ENCODE measurements around the gene SUPT3H. TPM values are rescaled to one million over a fixed set of nuclear protein-coding genes. Genes with fewer than 3 reads are reported as not detected.

Gene SUPT3H
- total RNA-seq, 1 donor from 2014 or later: 63.6 TPM

DNA sequence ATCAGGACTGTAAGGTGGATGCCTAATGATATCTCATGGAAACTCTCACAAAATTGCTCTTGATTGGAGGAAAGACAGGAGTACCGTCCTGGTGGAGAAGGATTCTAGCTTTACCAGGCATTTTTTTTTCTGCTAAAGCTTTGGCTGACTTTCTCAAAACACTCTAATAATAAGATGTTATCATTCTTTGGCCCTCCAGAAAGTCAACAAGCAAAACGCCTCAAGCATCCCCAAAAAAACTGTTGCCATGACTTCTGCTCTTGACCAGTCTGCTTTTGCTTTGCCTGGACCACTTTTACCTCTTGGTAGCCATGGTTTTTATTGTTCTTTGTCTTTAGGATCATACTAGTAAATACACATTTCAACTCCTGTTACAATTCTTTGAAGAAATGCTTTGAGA is 105.1 kb downstream of the SUPT3H start:
- no peak for FAIRE-seq

DNA sequence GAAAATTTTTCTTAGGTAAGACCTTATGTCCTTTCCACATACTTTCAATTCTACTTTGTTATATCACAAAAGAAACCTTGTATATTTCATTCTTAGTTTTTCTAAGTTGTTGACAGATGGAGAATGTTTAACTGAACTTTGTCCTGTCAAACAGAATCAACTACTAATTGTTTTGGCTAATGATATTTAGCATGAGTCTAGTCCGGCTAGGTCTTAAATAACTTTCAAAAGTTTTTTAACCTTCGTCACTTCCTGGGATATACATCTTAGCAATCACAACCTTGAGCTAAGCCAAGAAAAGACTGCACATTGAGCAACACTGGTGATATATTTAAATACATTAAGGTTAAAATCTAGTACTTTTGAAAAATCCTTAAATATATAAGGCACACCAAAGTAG is 112.5 kb downstream of the SUPT3H start:
- FAIRE-seq: no peak
- DNase-seq (ENCODE audit: low spot score in 2 of 2): no peak

More for the DNA sequence above, 105.1 kb downstream of the SUPT3H start:
- no peak for DNase-seq (ENCODE audit: low spot score in 2 of 2)

DNA sequence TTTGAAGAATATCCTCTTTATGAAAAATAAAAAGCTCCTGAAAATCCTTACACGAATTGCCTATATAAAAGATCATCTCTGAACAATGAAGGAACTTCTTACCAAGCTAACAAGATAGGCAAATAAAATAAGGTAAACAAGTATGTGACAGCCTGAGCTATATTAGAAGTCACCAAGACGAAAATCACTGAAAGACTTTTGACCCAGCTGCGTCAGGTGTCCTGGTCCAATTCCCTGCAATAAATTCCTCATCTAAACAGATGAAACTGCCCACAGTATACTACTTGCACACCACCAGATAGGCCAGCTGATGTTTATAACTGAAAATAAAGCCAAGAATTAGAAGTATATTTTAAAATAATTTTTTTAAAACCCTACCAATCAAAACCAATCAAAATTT is 117.0 kb downstream of the SUPT3H start:
- no peak for DNase-seq (ENCODE audit: low spot score in 2 of 2)

DNA sequence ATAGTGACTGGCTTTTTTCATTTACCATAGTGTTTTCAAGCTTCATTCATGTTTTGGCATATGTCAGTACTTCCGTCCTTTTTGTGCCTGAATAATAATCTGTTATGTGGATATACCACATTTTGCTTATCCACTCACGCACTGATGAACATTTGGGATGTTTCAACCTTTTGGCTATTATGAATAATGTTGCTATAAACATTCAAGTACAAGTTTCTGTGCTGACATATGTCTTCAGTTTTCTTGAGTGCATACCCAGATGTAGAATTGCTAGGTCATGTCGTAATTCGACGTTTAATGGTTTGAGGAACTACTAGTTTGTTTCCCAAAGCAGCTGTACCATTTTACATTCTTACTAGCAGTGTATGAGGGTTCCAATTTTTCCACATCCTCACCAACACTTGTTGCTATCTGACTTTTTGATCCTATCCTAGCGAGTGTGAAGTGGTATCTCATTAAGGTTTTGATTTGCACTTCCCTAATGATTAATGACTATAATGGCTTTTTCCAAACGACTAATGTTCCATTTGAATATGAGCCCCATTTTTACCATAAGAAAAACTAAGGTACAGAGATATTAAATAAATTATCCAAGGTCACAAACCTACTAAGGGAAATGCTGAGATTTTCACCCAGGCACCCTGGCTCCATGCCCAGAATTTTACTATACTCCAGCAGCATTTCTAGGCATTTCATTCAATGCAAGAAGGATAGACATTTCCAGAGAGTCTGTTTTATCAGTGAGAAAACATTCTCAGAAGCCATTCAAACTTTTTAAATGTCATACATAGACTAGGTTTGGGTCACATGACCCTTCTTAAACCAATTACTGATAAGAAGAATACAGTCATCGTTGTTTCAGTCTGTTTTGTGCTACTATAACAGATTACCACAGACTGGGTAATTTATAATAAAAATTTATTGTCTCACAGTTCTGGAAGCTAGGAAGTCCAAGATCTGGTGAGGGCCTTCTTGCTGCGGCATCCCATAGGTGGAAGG is 120.7 kb downstream of the SUPT3H start:
- DNase-seq (ENCODE audit: low spot score in 2 of 2): no peak
- no peak for FAIRE-seq

More for the DNA sequence above, 117.0 kb downstream of the SUPT3H start:
- FAIRE-seq: no peak

DNA sequence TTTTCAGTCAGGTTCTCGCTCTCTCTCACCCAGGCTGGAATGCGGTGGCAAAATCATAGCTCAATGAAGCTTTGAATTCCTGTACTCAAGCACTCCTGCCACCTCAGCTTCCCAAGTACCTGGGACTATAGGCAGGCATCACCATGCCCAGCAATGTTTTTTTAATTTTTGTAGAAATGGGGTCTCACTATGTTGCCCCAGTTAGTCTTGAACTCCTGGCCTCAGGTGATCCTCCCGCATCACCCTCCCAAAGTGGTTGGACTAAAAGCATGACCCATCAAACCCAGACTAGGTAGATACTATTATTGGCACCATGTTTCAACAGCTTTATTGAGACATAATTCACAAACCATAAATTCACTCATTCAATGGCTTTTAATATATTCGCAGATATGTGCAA is 122.3 kb downstream of the SUPT3H start:
- no peak for FAIRE-seq
- no peak for DNase-seq (ENCODE audit: low spot score in 2 of 2)

DNA sequence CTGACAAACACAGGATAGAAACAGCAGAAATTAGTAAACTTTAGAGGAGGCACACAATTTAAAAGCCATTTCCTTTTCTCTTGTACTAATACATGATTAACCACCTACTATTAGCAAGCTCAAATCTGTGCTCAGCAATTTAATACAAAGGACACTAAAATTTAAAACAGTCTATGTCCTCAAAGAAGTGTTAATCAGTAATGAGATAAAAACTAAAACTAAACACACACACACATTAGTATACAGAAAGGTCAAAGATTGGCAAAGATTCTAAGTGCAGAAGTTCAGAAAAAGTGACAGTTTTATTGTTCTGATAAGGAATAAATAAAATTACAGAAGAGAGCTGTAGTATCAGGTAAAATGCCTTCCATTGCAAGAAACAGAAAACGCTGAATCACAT is 123.5 kb downstream of the SUPT3H start:
- DNase-seq (ENCODE audit: low spot score in 2 of 2) (no peak), FAIRE-seq (no peak)

DNA sequence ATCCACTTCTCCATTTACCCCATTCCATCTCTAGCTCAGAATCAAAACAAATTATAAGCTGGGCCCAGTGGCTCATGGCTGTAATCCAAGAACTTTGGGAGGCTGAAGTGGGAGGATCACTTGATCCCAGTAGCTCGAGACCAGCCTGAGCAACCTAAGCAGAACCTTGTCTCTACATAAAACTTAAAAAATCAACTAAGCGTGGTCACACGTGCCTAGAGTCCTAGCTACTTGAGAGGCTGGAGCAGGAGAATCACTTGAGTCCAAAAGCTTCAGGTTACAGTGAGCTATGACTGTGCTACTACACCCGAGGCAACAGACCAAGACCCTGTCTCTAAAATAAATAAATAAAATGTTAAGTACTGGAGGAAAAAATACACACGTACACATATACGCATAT is 124.3 kb downstream of the SUPT3H start:
- DNase-seq (ENCODE audit: low spot score in 2 of 2): no peak
- no peak for FAIRE-seq

DNA sequence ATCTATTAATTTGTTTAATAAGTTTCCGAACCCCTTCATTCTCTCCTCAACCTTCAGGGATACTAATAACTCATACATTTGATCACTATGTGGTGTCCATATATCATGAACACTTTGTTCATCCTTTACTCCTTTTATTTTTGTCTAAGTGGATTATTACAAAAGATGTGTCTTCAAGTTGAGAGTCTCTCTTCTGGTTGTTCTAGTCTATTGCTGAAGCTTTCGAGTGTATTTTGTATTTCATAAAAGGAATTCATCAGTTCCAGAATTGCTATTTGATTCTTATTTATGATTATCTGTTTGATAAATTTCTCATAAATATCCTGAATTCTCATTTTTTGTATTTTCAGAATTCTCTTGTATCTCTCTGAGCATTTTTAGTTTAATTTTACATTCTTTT is 146.1 kb downstream of the SUPT3H start:
- FAIRE-seq (no peak), DNase-seq (ENCODE audit: low spot score in 2 of 2) (no peak)

DNA sequence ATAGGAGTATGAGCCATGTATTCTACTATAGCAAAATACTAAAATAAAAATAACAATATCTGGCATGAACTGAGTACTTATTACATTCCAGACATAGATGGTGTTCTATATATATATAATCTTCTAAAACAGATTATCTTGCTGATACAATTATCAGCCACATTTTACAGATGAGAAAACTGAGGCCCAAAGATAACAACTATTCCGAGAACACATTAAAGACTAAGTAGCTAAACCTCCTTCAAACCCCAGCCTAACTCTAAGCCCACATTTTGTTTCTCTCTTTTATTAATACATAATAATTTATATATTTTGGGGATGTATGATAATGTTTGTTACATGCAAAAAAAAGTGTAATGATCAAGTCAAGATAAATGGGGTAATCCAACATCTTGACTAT is 148.3 kb downstream of the SUPT3H start:
- FAIRE-seq (no peak), DNase-seq (ENCODE audit: low spot score in 2 of 2) (no peak)

DNA sequence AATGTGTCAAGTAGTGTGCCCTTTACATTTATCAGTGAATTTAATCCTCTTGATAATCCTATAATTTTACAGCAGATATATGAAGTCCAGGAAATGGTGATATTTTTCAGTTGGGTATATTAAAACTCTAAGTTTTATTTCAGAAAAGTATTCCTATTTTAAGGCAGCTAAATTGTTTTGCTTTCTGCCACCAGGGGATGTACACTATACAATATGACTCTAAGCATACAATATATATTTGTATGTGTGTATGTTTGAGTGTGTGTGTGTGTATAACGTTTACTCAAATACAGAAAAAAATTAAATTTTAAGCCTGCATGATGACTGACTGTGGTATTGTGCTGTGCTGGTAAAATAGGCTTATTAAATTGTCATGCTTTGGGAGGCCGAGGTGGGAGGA is 151.7 kb downstream of the SUPT3H start:
- FAIRE-seq (no peak), DNase-seq (ENCODE audit: low spot score in 2 of 2) (no peak)

DNA sequence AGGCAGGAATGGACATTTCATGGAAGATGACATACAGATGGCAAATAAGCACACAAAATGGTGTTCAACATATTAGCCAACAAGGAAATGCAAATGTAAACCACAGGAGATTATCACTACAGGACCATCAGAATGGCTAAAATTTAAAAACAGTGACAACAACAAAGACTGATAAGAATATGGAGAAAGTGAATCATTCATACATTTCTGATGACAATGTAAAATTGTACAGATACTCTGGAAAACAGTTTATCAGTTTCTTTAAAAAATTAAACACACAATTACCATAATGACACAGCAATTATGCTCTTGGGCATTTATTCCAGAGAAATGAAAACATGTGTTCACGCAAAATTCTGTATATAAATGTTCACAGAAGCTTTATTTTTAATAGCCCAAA is 155.4 kb downstream of the SUPT3H start:
- FAIRE-seq (no peak), DNase-seq (ENCODE audit: low spot score in 2 of 2) (no peak)

DNA sequence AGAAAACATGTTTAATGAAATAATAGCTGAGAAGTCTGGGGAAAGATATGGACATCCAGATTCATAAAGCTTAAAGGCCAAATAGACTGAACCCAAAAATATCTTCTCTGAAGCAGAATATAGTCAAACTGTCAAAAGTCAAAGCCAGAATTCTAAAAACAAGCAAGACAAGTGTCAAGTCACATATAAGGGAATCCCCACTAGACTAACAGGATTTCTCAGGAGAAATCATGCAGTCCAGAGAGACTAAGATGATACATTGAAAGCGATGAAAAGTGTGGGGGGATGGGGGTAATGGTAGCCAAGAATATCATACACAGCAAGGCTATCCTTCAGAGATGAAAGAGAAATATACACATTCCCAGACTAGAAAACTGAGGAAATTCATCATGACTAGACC is 162.0 kb downstream of the SUPT3H start:
- no peak for DNase-seq (ENCODE audit: low spot score in 2 of 2)
- FAIRE-seq: no peak

DNA sequence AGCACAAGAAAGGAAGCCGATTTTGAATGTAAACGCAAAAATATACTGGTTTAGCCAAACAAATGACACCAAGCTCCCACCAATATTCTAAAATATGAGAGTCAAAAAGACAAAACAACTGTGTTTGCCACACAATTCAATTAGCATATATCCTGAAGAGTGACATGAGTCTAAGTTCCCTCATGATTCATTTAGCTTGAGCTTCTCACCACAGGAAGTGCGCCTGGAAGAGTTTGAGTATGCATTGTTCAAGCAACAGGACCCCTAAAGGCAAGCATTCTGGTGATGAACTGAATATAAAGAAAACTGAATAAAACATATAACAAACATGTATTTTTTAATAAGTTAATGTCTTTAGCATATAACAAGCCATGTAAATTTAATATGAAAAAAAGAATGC is 164.8 kb downstream of the SUPT3H start:
- DNase-seq (ENCODE audit: low spot score in 2 of 2) (no peak), FAIRE-seq (no peak)

DNA sequence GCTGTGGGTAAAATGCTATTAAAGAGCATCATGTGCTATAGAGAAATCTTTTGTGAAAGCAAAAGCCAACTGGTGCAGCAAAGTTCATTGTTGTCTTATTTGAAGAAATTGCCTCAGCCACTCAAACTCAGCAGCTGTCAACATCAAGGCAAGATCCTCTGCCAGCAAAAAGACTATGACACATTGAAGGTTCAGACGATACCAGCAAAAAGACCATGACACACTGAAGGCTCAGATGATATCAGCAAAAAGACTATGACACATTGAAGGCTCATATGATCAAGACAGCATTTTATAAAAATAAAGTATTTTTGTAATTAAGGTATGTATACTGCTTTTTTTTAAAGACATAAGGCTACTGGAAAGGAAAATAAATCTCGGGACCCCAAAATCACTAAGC is 168.0 kb downstream of the SUPT3H start:
- FAIRE-seq (no peak), DNase-seq (ENCODE audit: low spot score in 2 of 2) (no peak)

DNA sequence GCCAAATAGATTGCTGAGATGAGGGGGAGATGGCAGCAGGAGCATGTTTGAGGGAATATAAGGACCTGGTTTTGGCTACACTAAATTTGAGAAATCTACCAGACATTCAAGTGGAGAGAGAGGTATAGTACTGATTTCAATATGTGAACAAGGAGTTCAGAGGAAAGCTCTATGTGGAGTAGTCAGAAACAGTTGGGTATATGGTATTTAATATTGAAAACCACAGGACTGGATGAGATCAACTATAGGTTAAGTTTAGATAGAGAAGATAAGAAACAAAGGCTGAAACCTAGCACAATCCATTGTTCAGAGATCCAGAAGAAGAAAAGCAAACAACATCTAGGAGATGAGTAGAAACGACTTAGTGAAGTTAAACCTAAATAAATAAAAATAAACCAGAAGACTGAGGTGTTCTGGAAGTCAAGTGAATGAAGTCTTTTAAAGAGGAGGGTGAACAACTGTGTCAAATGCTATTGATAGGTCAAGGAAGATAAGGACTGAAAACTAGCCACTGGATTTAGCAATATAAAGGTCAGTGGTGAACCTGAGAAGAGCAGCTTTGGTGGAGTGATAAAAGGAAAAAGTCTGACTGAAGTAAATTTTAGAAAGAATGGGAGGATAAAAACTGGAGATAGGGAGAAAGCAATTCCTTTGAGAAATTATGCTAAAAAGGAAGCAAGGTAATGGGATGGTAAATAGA is 170.8 kb downstream of the SUPT3H start:
- FAIRE-seq (no peak), DNase-seq (ENCODE audit: low spot score in 2 of 2) (no peak)

DNA sequence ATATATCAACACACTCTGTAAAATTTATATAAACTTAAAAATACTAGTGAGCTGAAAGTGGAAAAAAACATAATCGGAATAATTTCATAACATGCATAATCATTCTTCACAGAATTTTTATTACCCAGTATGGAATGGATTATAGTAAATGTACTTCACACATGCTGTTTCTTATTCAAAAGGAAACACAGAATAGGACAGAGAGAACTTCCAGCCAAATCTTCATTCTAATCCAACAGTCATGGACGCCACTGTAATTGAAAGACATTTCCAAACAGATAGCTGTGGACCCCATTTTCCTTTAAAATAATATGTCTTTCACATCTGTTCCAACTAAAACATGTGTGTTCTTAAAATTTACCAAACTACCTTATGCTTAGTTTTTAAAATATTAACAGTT is 176.2 kb downstream of the SUPT3H start:
- DNase-seq (ENCODE audit: low spot score in 2 of 2) (no peak), FAIRE-seq (peak; percentile 10)

DNA sequence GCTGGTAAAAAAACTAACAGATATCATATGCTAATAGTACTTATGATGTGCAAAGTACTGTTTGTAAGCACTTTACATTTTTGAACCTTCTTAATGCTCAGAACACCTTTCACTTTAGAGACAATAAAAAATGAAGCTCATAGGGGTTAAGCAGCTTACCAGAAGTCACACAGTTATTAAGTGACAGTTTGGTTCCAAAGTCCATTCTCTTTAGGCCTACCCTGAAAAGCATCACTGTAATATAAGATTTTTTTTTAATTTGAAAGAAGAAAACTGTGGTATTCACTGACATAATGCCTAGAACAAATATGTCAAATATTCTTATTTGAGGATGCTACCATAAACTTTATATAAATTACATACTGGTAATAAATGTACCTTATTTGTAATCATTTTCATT is 177.2 kb downstream of the SUPT3H start:
- DNase-seq (ENCODE audit: low spot score in 2 of 2) (no peak), FAIRE-seq (no peak)

DNA sequence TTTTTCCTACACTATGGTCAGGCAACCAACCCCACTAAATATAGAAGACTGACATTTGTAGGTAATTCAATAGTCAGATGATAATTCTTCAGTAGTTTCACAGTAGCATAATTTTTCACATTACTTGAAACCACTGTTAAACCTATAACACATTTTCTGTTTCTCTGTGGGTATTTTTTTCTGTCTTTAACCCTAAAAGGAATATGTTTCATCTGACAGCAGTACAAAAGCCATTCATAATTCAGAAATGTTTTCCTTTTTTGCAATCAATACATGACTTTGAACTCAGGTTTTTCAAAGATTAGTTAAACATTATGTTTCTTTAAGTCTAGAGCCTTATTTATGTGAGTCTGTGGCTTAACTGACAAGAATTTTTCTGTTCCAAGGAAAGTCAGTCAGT is 178.2 kb downstream of the SUPT3H start:
- FAIRE-seq: no peak
- DNase-seq (ENCODE audit: low spot score in 2 of 2): no peak

DNA sequence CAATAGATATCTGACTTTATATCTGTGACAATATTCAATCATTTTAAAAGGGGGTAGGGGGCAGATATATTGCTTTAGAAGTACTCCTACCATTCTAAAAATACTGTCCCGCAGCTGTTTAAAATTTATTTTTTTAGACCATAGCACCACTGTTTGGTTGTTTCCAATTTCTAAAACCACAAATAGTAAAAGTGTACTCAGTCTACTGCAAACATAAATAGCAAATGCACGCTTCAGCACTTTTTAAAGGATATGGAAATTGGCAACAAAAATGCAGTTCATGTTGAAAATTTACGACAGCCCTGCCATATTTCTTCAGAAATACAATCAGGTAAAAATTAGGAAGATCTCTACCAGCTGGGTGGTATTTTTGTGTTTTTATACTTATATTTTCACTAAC is 181.6 kb downstream of the SUPT3H start:
- FAIRE-seq: no peak
- no peak for DNase-seq (ENCODE audit: low spot score in 2 of 2)

DNA sequence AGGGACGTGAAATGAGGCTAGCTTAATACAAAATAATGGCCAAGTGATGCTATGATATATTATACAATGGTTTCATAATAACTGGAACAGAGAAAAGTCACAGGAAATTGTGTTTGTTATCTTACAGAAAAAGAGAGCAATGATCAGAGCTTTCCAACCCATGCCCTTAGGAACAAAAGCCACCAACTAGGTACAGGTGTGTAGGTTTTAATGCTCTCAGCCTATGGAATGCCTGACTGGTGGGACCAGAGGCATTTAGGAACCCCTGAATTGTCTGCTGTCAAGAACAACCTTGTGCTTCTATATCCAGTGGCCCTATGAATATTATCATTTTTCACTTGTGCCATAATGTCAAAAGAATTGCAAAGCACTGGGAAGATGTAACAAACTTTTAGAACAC is 182.6 kb downstream of the SUPT3H start:
- DNase-seq (ENCODE audit: low spot score in 2 of 2): no peak
- no peak for FAIRE-seq

DNA sequence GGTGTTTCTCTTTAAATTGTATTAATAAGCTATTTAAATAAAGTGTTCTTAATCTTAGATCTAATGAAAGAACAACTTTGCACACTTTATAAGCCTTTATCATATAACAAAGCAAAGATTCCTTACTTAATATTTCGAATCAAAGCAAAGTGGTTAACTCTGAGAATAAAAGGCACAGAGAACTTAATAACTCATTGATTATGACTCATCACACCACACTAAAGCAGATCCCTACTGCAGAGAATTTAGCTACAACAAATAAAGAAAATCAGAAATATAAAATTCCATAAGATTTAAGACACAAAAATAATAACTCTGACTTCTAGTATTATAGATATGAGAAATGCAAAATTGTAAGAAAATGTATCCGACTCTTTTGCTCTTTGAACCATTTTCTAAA is 185.2 kb downstream of the SUPT3H start:
- FAIRE-seq: no peak
- no peak for DNase-seq (ENCODE audit: low spot score in 2 of 2)

DNA sequence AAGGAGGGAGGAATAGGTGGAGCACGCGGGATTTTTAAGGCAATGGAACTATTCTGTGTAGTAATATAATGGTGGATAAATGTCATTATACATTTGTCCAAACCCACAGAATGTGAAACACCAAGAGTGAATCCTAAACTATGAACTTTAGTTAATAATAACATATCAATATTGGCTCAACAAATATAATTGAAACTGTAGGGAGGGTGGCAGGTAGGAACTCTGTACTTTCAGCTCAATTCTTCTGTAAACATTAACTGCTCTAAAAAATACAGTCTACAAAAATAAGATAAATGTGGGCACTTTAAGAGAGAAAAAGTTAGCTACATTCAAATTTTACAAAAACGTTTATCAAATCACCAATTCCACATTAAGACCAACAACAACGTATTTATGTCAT is 186.3 kb downstream of the SUPT3H start:
- FAIRE-seq: no peak
- no peak for DNase-seq (ENCODE audit: low spot score in 2 of 2)

Measured in frontal cortex (tissue), 4 donors.